GM12801 (cell line): ENCODE results near the gene SPOCK2.

ENCODE experiments used
- TF ChIP-seq, protein P1 (sequence below): IDR thresholded peaks from one replicate; pipeline ENCODE4 v1.5.1; 2011; ENCODE audit warnings: control low read depth; ENCODE audit not compliant: insufficient read length; ENCODE audit errors: extremely low read depth

The SPOCK2 gene

DNA sequence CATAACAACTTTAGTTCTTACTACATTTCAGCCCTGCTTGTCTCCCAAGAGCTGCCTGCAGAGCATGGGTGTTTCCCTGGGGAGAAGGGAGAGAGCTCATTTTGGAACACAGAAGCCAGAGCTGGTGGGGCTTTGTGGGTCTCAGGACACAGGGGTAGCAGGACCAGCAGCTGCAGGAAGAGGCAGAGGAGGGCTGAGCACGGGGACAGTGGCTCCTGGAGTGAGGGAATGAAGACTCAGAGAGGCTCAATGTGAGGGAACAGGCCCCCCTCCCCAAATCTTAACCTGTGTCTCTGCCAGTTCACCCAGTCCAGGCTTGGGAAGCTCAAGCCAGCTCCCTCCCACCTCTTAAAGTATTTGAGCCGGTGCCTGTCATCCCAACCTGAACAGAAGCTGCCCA is 74.2 kb downstream of the SPOCK2 start:
- TF ChIP-seq, protein P1, sequence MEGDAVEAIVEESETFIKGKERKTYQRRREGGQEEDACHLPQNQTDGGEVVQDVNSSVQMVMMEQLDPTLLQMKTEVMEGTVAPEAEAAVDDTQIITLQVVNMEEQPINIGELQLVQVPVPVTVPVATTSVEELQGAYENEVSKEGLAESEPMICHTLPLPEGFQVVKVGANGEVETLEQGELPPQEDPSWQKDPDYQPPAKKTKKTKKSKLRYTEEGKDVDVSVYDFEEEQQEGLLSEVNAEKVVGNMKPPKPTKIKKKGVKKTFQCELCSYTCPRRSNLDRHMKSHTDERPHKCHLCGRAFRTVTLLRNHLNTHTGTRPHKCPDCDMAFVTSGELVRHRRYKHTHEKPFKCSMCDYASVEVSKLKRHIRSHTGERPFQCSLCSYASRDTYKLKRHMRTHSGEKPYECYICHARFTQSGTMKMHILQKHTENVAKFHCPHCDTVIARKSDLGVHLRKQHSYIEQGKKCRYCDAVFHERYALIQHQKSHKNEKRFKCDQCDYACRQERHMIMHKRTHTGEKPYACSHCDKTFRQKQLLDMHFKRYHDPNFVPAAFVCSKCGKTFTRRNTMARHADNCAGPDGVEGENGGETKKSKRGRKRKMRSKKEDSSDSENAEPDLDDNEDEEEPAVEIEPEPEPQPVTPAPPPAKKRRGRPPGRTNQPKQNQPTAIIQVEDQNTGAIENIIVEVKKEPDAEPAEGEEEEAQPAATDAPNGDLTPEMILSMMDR, result no peak

DNA sequence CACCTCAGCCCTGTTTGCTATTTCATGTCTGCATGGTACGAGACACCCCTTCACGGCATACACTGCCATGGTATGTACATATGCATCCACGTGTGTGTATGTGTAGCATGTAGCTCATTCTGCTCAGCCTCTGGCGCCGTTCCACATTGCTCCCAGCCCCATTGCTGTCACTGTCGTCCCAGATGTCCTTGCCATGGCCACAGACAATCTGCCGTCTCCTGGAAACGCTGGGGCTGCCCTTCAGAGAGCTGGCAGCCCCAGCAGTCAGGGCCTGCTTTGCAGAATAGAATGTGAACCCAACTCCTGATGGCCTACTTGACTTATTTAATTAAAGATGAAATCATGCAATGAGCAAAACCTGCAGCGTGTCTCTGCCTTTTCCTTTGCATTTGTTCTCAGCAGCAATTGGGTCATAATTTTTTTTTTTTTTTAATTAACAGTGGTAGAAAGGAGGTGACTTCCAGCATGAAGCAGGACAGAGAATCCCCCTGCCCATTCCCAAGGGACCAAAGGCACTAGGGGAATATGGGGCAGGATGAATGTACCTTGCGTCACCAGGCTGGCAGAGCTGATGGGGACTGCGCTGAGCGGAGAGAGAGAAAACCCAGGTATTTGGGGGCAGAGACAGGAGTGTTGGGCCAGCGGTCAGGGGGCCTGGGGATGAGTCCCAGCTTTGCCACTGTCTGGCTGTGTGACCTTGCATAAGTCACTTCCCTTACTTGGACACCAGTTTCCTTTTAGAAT is 75.0 kb downstream of the SPOCK2 start:
- TF ChIP-seq, protein P1, result no peak

DNA sequence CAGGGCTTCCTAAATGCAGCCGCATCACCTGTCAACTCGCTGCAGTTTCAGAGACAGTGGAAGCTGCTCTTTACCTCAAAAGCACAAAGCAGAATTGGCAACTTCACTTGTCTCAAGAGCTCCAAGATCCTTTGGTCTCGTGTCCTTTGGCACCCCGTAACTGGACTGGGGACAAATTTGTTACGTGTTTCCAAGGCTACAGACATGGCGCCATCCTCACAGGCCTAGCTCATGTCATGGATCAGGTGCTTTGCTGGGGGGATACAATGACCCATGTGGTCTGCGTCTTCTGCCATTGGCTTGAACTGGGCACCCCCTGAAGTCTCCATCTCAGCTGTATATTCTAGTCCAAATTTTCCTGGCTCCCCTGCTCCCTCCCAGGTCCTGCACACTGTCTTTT is 75.6 kb downstream of the SPOCK2 start:
- TF ChIP-seq, protein P1, result no peak

DNA sequence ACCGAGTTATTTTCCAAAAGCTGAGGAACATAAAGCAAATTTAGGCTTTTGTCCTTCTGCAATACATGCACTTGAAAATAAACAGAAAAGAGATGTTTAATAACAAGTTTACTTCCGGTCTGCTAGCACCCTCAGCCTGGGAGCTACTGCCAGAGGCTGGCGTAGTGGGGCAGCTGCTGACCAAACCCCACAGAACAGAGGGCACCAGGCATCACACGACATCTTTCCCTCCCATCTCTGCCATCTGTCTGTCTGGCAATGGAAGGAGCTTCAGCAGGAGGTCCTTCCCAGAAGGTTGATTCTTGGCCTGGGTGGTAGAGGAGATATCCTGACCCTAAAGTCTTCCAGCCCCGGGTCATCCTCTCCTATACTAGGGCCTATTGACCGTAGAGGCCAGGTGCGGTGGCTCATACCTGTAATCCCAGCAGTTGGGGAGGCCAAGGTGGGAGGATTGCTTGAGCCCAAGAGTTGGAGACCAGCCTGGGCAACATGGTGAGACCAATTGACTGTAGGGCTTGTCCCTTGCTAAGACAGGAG is 76.3 kb downstream of the SPOCK2 start:
- TF ChIP-seq, protein P1, result no peak

DNA sequence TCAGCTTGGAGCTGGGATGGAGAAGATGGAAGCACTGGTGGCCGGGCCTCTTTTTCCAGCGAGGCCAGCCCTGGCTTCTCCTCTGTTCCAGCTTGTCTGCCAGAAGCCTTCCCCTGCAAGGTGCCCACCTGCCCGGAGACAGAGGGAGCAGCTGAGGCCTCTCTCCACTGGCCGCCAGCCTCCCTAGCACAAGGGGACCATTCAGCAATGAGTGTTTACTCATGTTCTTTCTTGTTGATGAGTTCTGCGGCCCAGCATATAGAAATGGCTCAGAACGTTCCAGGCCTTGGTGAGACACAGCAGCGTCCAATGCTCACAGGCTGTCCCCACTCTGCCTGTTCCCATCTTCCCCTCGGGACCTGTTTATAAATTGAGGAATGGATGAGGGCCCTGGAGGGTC is 76.9 kb downstream of the SPOCK2 start:
- TF ChIP-seq, protein P1, result no peak

DNA sequence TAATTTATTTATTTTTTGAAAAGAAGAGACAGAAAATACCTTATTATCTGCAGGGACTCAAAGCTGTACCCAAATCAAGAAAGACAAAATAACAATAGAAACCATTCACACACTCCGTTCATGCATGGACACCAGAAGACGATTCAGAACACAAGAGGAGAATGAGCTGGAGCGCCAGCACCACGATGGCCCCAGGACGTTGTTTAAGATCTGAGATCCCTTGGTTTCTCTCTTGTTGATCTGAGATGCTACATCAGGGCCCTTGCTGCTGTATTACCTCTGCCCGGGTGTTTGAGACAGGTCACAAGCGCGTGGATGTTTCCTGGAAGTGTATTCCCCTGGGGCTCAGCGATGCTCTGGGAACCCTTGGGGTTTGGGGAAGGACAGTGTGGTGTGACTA is 77.3 kb downstream of the SPOCK2 start:
- TF ChIP-seq, protein P1, result no peak

DNA sequence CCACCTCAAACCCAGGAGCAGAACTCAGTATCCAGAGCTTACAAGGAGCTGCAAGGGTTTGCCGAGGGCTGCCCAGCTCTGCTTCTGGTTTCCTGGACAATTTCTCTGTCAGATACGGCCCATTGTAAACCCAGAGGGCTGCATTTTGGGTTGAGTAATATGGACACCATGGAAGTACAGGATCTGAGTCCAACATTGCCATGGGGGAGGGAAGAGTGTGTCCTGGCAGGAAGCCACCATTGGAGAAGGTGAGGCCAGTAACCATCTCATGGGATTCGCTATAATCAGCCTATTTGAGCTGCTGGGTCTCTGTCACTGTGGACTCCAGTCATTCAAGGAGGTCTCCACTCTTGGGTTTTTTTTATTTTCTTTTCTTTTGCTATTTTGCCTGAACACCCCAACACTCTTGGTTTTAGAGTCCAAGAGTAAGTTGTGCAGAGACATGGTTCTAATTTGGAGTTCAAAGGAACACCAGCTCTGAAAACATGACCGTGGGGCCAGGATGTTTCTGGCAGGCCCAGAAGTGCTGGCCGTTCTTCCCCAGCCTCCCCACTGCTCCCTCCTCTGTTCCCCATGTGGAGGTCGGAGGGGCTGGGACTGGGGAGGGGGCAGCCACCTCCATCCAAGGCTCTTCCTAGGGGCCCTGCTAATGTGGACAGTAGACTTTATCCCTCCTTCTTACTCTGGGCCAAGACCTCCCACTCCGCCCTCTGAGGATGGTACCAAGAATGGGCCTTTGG is 77.9 kb downstream of the SPOCK2 start:
- TF ChIP-seq, protein P1, result no peak
